Endometrial microvascular endothelial cells (primary cell): Measurements from ENCODE around the gene MRC1. TPM values are rescaled to one million over a fixed set of nuclear protein-coding genes. Genes with fewer than 3 reads are reported as not detected.
"Not testable (repeated sequence)": the region's sequence is repeated elsewhere in the genome, so short reads cannot be mapped to it uniquely, and the experiment has no call there.

Experiments
- in situ Hi-C: cut with HindIII; loops from 2 replicates; pipeline ENCODE4 v1.10.0; 2017; ENCODE audit warnings: low sequenced_read_pairs, low pct_unique_long_range_greater_than_20kb; ENCODE audit errors: inconsistent ontology term
- total RNA-seq: library from RNA; depleted of rRNA; stranded (reverse); fragments of >200 nt; gene quantifications from one replicate; pipeline ENCODE4 v1.2.3, GENCODE V29; 2015; ENCODE audit errors: inconsistent ontology term

The MRC1 gene
- total RNA-seq, 1 donor from 2014 or later: 0.28 TPM

DNA sequence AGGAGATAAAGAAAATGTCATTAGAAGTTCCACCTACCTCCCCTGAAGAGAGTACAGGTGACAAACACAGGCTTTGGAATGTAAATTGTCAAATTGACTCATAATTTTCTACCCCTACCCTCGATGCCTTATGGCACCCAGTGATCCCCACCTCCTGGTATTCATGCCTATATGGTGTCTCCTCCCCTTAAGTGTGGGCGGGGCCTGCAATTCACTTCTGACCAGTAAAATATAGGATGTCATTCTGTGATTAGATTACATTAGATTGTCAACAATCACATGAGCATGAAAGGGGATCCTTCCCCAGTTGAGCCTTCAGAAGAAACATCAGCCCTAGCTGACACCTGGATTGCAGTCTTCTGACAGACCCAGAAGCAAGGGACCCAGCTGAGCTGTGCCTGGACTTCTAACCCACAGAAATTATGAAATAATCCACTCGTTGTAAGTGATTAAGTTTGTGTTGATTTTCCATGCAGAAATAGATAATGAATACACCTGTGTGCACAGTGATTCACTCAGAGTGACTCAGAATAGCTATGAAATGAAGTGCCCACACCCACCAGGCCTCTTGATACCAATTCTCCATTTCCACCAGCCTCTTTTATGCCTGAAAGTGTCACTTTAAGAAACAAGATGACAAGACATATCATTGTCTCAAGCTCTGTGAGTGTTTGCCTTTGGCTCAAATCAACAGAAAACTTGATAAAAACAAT lies 134.0 kb downstream of the MRC1 start:
- in situ Hi-C loops: no loop called here

DNA sequence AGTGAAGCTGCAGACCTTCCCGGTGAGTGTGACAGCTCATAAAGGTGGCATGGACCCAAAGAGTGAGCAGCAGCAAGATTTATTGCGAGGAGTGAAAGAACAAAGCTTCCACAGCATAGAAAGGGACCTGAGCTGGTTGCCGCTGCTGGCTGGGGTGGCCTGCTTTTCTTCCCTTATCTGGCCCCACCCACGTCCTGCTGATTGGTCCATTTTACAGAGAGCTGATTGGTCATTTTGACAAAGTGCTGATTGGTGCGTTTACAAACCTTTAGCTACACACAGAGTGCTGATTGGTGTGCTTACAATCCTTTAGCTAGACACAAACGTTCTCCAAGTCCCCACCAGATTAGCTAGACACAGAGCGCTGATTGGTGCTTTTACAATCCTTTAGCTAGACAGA lies 141.1 kb downstream of the MRC1 start:
- in situ Hi-C loops: not testable (repeated sequence)

DNA sequence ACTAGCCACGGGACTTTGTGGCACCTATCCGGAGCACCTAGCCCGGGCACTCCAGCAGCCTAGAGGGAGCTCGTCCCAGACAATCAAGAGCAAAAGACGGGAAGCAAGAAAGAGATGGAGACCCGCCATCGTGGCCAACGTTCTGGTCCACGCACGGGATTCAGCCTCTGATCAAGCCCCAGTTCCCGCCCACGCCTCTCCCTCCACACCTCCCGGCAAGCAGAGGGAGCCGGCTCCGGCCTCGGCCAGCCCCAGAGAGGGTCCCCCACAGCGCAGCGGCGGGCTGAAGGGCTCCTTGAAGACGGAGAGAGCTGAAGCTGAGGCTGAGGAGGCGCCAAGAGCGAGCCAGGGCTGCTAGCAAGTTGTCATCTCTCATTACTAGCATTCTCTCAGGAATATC lies 141.6 kb downstream of the MRC1 start:
- in situ Hi-C loops: no loop called here

DNA sequence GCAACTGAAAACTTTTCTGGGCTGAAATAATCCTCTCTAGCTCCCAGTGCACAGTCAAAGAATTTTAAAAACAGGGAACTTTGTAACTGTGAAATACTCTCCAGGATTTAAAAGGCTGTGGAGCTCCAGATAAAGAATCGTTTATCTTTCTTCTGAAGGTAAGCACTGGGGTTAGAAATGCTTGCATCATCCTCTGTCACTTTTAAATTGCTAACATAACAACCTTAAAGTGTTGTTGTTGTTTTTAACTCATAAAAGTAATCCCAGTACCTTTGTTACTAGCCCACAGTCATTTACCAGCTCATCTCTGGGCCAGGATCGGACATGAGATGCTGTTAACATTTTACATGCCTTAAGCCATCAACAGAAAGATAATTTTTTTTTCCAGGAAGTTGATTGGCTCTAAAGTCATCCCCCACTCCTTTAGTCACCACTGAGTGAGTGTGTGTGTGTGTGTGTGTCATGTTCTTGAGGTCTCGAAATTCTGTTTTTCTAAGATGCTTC lies 142.8 kb downstream of the MRC1 start, which contains the start of gene SLC39A12:
Gene SLC39A12, plus strand, starts transcription at position 51 of the 504 bp plus-strand sequence. CDS start 1,359 bp downstream, outside the sequence.
- in situ Hi-C loops: no loop called here

DNA sequence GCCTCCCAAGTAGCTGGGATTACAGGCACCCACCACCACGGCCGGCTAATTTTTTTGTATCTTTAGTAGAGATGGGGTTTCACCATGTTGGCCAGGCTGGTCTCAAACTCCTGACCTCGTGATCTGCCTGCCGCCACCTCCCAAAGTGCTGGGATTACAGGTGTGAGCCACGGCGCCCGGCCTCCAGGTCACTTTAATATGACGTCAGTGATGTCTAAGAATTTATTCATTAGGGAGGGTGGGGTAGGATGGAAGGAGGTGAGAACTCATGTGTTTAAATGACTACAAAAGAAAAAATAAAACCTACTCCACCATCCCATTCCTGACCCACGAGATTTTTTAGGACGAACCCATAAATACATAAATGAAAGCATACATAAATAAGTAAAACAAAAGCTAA lies 145.2 kb downstream of the MRC1 start:
- in situ Hi-C loops: not testable (repeated sequence)

DNA sequence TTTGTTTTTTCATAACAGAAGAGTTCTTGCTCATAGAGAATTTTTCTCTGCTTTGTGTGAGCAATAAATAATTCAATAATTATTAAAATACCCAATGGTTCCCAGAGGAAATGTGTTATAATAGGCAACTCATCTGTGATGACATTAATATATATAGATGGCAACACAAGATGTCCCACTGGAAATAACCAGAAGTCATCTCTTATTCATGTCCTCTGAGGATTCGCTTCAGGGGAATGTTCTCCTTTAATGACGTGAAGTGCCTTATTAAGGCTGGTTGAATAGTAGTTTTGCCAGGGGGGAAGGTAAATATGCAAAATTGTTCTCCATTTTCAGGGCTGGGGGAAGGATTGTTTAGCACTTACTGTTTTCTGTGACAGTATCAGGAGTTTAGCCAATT lies 145.7 kb downstream of the MRC1 start:
- in situ Hi-C loops: no loop called here

DNA sequence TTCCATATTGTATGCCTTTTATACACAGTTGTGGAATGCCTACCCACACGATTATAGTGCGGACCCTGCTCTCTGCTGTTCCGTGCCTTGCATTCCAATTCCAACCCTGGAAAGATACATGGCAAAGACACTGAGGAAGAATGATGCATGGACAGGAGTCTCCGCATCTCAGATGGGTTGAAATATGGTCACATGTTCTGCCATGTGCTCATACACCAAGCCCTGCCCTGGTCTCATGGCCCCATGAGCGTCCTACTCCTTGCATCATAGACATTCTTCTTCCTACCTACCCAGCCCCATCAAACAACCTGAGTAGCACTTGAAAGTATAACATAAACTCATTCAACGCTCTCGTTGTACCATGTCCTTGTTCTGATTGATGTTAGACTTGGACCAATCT lies 148.9 kb downstream of the MRC1 start:
- in situ Hi-C loops: no loop called here

DNA sequence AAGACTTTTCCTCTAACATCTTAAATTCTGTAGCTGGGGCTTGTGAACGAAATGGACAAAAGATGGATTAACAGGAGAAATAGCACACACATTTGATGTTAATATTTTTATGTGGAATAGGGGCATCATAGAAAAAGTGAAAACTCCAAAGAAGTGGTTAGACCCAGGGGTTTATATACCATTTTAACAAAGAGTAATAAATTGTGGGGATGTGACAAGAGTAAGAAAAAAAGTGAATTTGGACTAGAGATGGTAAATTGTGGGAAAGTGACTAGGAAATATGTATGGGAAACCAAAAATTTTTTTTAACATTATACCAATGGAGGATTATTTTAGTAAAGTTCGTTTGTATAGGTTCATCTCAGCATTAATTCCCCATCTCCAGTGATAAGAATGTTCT lies 150.7 kb downstream of the MRC1 start:
- in situ Hi-C loops: no loop called here

Other genes with a start within 250 kb of the MRC1 start
- 18.5 TPM for gene HACD1, start 192.0 kb upstream of the MRC1 start, total RNA-seq
- gene STAM, start 165.2 kb upstream of the MRC1 start, total RNA-seq: 16.1 TPM
- gene TMEM236, start 57.1 kb upstream of the MRC1 start, total RNA-seq: not detected
- gene SLC39A12, start 142.6 kb downstream of the MRC1 start, total RNA-seq: not detected